Measurements from ENCODE around the gene STAB1.

The STAB1 gene

DNA sequence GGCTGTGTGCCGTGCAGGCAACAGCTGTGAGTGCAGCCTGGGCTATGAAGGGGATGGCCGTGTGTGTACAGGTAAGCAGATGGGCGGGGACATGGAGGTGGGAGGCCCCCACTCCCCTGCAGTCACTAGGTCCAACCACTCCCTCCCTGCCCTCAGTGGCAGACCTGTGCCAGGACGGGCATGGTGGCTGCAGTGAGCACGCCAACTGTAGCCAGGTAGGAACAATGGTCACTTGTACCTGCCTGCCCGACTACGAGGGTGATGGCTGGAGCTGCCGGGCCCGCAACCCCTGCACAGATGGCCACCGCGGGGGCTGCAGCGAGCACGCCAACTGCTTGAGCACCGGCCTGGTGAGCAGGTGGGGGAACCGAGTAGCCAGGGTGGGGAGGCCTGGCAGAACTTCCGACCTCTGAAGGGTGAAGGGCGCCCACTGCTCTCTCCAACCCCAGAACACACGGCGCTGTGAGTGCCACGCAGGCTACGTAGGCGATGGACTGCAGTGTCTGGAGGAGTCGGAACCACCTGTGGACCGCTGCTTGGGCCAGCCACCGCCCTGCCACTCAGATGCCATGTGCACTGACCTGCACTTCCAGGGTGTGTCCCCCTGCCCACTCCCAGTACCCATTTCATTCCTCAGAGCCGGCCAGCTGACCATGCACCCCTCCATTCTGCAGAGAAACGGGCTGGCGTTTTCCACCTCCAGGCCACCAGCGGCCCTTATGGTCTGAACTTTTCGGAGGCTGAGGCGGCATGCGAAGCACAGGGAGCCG, 26.9 kb downstream of the STAB1 start:
- DNase-seq (ENCODE audit: extremely low read depth, low read depth): no peak
- no peak overlapping the region for H3K4me3 ChIP-seq (replicated peaks; ENCODE audit: low read depth, low read length)
- TF ChIP-seq, protein P1, sequence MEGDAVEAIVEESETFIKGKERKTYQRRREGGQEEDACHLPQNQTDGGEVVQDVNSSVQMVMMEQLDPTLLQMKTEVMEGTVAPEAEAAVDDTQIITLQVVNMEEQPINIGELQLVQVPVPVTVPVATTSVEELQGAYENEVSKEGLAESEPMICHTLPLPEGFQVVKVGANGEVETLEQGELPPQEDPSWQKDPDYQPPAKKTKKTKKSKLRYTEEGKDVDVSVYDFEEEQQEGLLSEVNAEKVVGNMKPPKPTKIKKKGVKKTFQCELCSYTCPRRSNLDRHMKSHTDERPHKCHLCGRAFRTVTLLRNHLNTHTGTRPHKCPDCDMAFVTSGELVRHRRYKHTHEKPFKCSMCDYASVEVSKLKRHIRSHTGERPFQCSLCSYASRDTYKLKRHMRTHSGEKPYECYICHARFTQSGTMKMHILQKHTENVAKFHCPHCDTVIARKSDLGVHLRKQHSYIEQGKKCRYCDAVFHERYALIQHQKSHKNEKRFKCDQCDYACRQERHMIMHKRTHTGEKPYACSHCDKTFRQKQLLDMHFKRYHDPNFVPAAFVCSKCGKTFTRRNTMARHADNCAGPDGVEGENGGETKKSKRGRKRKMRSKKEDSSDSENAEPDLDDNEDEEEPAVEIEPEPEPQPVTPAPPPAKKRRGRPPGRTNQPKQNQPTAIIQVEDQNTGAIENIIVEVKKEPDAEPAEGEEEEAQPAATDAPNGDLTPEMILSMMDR (IDR thresholded peaks at IDR 0.05; ENCODE audit: low read depth, low read length, missing control alignments): no peak

GRCh38 chr3:52522651-52523251, 27.6 kb downstream of the STAB1 start:
- TF ChIP-seq, protein P1 (IDR thresholded peaks at IDR 0.05; ENCODE audit: low read depth, low read length, missing control alignments): no peak
- DNase-seq (ENCODE audit: extremely low read depth, low read depth): no peak
- H3K4me3 ChIP-seq (replicated peaks; ENCODE audit: low read depth, low read length): no peak overlapping the region

- TF ChIP-seq, protein P1 (IDR thresholded peaks at IDR 0.05; ENCODE audit: low read depth, low read length, missing control alignments): no peak
- DNase-seq (ENCODE audit: extremely low read depth, low read depth): no peak
- no peak overlapping the region for H3K4me3 ChIP-seq (replicated peaks; ENCODE audit: low read depth, low read length)
Measured at GRCh38 chr3:52523386-52524257, 28.5 kb downstream of the STAB1 start.

DNA sequence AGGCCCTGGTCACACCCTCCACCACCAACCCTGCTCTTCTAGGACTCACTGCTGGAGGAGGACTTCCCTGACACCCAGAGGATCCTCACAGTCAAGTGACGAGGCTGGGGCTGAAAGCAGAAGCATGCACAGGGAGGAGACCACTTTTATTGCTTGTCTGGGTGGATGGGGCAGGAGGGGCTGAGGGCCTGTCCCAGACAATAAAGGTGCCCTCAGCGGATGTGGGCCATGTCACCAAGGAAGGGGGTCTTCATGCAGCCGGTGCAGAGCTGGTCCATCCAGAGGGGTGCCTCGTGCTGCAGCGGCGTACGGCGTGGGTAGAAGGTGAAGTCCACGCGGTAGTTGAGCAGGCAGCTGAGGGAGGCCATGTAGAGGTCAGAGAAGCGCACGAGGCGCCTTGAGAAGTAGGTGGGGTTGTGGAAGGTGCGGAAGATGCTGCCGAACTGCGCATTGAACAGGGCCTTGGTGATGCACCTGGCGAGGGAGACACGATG, 29.2 kb downstream of the STAB1 start:
- H3K4me3 ChIP-seq (replicated peaks; ENCODE audit: low read depth, low read length): no peak overlapping the region
- no peak for DNase-seq (ENCODE audit: extremely low read depth, low read depth)
- TF ChIP-seq, protein P1 (IDR thresholded peaks at IDR 0.05; ENCODE audit: low read depth, low read length, missing control alignments): no peak

DNA sequence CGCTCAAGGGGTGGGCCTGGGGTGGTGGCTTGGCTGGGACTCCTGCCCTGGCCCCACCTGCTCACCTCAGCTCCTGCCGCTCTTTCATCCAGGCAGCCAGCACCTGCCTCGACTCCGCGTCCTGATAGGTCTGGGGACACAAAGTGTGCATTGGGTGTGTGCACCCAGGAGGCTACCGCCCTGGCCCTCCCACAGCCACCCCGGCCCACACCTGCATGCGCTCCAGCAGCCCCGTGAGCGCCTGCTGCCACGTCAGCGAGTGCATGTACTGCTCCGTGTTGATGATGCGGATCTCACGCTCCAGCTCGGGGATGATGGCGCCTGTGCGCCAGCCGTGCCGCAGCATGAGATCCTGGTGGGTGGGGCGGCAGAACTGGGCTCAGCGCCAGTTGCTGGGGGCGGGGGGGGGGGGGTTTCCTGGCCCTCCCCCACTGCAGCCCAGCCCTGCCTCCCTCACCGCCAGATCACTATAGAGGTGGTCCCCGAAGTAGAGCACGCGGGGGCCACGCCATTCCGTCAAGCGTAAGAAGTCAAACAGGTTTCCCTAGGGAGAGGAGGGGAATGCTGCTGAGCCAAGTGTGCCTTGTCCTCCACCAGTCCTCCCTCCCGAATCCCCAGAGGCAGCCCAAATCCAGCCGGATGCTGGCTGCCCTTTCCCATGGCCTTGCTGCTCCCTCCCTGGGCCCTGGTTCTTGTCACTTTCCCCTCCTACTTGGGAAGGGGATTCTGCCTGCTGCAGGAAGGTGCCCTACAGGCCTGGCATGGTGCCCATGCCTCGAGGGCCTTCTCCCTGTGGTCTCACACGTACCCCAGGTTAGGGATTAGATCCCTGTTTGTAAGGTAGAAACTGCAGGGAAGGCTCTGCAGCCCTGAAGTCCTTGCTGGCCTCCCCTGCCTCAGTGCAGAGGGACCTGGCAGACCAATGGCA, 29.9 kb downstream of the STAB1 start:
- no peak for DNase-seq (ENCODE audit: extremely low read depth, low read depth)
- TF ChIP-seq, protein P1 (IDR thresholded peaks at IDR 0.05; ENCODE audit: low read depth, low read length, missing control alignments): no peak
- H3K4me3 ChIP-seq (replicated peaks; ENCODE audit: low read depth, low read length): no peak overlapping the region
